Epithelial cell of proximal tubule (primary cell): Measurements from ENCODE around the gene PYGB. TPM values are rescaled to one million over a fixed set of nuclear protein-coding genes. Genes with fewer than 3 reads are reported as not detected.

Source experiments
- DNase-seq: peaks from one replicate; pipeline ENCODE4 v3.0.0-alpha.2; 2011; ENCODE audit warnings: low read depth
- H3K4me3 ChIP-seq: 2 replicates; pipeline ENCODE4 v1.5.1; 2011; ENCODE audit warnings: low read depth, mild to moderate bottlenecking, low read length
- total RNA-seq: library from RNA; depleted of rRNA; stranded (reverse); fragments of >200 nt; gene quantifications from 2 replicates; pipeline ENCODE4 v1.2.3, GENCODE V29; 2015
- TF ChIP-seq, protein P1 (sequence below): conservative IDR thresholded peaks from 2 replicates; pipeline ENCODE4 v1.5.1; 2012; ENCODE audit warnings: low read depth, mild to moderate bottlenecking, low read length

Gene PYGB
- total RNA-seq, 1 donor from 2014 or later: 145 TPM

- TF ChIP-seq, protein P1, sequence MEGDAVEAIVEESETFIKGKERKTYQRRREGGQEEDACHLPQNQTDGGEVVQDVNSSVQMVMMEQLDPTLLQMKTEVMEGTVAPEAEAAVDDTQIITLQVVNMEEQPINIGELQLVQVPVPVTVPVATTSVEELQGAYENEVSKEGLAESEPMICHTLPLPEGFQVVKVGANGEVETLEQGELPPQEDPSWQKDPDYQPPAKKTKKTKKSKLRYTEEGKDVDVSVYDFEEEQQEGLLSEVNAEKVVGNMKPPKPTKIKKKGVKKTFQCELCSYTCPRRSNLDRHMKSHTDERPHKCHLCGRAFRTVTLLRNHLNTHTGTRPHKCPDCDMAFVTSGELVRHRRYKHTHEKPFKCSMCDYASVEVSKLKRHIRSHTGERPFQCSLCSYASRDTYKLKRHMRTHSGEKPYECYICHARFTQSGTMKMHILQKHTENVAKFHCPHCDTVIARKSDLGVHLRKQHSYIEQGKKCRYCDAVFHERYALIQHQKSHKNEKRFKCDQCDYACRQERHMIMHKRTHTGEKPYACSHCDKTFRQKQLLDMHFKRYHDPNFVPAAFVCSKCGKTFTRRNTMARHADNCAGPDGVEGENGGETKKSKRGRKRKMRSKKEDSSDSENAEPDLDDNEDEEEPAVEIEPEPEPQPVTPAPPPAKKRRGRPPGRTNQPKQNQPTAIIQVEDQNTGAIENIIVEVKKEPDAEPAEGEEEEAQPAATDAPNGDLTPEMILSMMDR: peak; percentile 3
- DNase-seq: no peak
- H3K4me3 ChIP-seq: no peak overlapping the region
These were observed 51.9 kb downstream of the PYGB start for GRCh38 chr20:25299806-25300205.

DNA sequence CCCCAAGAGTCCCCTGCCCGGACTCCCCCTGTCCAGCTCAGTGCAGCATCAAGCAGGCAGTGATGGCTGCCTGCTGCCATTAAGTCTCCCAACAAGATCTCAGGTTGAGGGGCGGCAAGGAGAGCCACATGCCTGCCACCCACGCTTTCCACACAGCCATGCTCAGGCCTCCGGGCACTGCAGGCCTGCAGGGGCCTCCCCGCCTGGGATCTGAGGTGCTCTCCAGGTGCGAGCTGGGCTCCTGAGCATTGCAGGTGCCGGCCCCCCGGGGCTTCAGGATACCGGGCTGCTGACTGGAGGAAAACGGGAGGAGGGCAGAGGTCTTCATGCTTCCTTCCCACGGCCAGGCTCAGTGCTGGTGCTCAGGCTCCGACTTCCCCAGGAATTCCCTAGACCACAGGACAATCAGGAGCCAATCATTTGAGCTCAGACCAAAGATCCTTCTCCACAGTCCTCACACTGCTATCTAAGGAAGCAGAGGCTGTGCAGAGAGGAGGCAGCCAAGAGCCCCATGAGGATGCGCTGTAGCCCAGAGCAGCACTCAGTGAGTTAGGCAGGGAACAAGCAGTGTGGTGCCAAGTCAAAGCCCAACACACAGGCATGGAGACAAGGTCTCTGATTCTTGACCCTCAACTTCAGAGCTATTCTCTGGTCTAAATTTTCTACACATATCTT lies 52.7 kb downstream of the PYGB start:
- DNase-seq: no peak

GRCh38 chr20:25301357-25301920 lies 53.6 kb downstream of the PYGB start:
- no peak for DNase-seq
- H3K4me3 ChIP-seq: no peak overlapping the region
- TF ChIP-seq, protein P1: no peak

More for the DNA sequence above, 52.7 kb downstream of the PYGB start:
- no peak overlapping the region for H3K4me3 ChIP-seq
- TF ChIP-seq, protein P1: no peak

DNA sequence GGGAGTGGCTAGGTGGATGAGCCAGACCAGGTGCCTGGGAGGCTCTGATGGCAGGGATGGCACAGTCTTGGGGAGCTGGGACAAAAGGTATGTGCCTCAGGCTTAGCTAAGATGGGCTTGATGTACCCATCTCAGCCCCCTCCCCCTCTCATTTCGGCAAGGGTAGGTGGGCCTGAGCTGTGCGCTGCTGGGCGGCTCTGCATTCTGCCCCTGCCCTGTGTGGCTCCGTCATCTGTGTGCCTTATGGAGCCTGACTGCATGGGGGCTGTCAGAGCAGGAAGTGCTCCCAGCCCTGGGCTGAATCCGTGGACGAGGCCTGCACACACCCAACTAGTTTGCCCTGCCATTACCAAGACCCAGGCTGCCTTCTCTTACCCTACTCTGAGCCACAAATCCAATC lies 54.7 kb downstream of the PYGB start:
- H3K4me3 ChIP-seq: no peak overlapping the region

DNA sequence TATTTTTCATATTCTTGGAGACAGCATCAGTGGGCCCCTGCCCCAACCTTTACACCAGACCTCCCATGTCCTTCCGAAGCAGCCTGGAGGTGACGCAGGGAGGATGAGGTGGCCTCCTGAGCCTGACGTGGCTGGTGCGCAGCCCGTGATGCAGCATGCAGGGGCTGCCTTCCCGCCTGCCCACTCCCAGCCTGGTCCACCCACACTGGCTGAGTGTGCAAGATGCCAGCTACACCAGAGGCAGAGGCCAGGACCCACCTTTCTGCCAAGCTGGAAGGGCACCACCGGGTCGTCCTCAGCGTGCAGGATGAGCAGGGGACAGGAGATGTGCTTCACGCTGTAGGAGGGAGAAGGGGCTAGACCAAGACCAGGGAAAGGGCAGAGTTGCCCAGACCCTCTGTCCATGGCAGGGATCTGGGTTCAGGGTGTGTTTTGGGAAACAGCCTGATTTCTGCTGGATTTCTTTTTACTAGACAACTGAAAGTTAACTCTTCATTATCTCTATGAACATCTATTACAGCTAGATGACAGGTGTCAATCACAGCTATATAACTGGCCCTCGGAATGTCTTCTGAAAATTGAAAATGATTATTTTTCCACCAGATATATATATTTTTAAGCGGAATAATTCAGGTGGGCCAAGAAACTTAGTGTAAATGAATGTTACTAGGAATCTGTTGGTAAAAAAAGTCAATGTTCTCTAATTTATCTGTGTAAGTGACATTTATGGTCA lies 55.6 kb downstream of the PYGB start:
- DNase-seq: no peak
- TF ChIP-seq, protein P1: no peak
- H3K4me3 ChIP-seq: no peak overlapping the region

More for the DNA sequence above, 54.7 kb downstream of the PYGB start:
- TF ChIP-seq, protein P1: no peak
- DNase-seq: no peak

DNA sequence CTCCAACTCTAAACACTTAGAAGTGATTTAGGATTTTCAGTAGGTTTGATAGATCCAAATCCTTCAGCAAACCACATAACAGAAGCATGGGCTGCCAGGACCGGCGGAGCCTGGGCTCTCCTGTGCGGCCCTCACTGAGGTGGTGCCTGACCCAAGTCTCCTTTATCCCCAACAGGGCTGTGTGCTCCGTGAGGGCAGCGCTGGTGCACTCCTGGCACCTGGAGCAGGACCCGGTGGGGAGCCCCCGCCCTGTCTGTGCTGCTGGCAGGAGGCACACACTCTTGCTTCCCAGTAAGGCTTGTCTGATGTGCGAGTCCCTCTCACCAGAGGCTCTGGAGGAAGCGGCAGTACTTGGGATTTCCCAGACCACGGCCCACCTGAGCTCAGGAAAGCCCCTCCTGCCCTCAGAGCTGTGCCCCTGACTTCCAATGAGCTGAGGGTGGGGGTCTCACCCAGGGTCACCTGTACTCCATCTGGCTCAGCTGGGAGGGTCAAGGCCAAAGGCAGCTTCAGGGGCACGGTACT lies 56.2 kb downstream of the PYGB start:
- TF ChIP-seq, protein P1: no peak
- DNase-seq: no peak
- H3K4me3 ChIP-seq: no peak overlapping the region
